ENCODE results near the gene ADH1A. TPM values are rescaled to one million over a fixed set of nuclear protein-coding genes. Genes with fewer than 3 reads are reported as not detected.
A peak's percentile ranks its signal among the peaks of the same experiment; 100 is the strongest.
"Not testable (repeated sequence)": the region's sequence is repeated elsewhere in the genome, so short reads cannot be mapped to it uniquely, and the experiment has no call there.

Gene ADH1A
- not detected for polyA plus RNA-seq

DNA sequence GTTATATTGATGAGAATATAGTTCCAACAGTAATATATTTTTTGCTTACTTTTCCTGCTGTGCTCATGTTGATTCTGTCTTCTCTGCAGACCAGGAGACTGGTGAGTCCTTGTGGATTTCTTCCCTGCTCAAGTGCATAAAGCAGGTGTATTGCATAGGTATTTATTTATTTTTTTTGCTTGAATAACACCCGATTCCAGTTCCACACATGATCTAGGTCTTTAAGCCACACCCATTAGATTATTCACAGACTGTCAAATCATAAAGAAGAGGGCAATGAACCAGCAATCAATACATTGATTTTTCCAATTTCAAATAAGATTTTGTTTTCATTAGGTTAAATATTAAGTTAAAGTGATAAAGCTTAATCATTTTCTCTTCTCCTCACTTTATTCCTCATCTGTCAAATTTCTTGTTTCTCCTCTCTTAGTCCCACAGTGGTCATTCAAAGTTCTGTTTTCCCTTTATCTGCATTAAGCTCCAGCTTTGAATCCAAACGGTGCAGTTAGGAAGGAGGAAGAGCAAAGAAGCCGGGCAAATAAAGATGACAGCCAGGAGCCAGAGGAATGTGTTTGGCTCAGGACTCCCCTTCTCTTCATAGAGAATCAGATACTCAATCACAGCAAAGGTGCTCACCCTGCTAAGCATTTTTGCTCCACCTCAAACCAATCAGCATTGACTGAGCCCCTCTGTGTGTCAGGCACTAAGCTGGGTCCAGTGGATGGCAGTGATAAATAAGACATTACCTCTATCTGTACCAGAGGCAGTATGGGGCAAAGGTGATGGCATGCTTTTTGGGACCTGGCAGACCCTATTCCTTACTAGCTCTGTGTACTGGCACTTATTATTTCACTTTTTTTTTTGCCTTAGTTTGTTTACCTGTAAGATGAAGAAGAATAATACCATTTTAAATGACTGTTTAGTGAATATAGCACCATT, at the start of gene ADH1A:
TSS of gene ADH1A (minus strand) at position 138 of the 939 bp plus-strand sequence. CDS start at position 67, 71 bp downstream.
- Mint-ChIP-seq H3K4me1 (no peaks in the 10 kb centered on the region), H3K4me3 (no peak within 1 kb of the TSS), H3K36me3 (peaks cover 0 to 7% (median 0%) of the 10 kb centered on the region in 3 donors), H3K27me3 (ENCODE audit: low read depth in 3 of 3) (peaks cover 0 to 2% (median 0%) of the 10 kb centered on the region in 3 donors), H3K9me3 (peaks cover 4 to 29% (median 21%) of the 10 kb centered on the region in 6 donors), H3K27ac (no peak within 1 kb of the TSS)
- no peak for DNase-seq

DNA sequence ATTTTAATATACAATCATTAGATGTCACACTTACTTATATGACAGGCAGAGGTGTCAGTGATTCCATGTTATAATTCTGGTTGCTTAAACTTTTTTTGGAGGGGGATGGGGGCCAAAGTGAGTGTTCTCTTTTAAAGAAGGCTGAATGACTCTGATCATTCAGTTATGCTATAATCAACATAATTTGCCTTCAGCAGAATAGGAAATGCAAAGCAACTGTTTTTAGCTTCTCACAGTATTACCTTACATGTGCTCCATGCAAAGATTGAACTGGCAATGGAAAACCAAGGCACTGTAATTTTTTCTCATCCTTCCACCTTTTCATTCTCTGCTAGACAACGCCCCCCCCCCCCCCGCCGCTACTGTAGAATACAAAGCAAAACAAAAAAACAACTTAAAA, 48.4 kb upstream of the ADH1A start:
- H3K36me3 Mint-ChIP-seq: no peaks in the 10 kb centered on the region
- H3K4me3 Mint-ChIP-seq: no peak overlapping the region

DNA sequence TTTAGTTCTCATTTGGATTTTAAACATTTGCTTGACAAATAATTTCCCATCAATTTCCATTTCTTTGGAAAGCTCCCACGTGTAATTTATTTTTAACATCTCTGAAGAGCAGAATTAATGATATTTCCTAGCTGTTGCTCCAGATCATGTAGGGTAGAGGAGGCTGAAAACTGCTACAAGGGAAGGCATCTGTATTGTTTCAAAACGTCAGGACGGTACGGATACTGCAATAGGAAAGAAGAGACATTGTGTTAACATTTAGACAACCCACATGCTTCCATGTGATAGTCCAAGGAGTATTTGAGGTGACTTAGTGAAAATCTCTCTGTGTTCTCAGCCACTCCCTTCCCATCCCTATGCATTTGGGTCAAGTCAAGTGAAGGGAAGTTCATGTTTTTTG, 45.8 kb upstream of the ADH1A start:
- Mint-ChIP-seq H3K27ac (no peak overlapping the region), H3K27me3 (ENCODE audit: low read depth in 3 of 3) (peaks cover 0 to 3% (median 2%) of the 10 kb centered on the region in 3 donors), H3K36me3 (no peaks in the 10 kb centered on the region), H3K4me1 (peaks cover 2 to 3% of the 10 kb centered on the region in 2 donors), H3K4me3 (no peak overlapping the region), H3K9me3 (no peaks in the 10 kb centered on the region)
- DNase-seq: no peak

More for the DNA sequence above, 48.4 kb upstream of the ADH1A start:
- Mint-ChIP-seq H3K4me1 (peaks cover 13 to 21% of the 10 kb centered on the region in 2 donors), H3K27ac (no peak overlapping the region), H3K27me3 (ENCODE audit: low read depth in 3 of 3) (peaks cover 0 to 3% (median 2%) of the 10 kb centered on the region in 3 donors), H3K9me3 (no peaks in the 10 kb centered on the region)
- DNase-seq: no peak

DNA sequence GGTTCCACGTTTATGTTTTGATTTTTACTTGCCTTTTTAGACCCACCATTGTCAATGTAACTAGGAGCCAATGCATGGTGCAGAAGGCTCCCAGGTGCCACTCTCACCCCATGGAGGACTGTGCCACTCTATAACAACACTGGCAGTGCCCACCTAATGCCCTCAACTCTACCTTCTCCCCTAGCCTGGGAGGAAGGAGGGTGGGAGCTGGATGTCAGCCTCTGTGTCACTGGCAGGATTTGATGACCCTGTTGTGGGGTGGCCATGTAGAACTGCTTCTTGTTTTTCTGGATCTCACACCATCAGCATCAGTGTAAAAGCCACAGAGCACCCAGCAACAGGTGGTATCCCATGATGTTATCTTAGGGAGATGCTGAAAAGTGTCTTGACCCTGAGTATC, 44.1 kb upstream of the ADH1A start:
- Mint-ChIP-seq H3K4me3 (no peak overlapping the region), H3K27me3 (ENCODE audit: low read depth in 3 of 3) (peaks cover 0 to 2% (median 0%) of the 10 kb centered on the region in 3 donors), H3K9me3 (peaks cover 0 to 1% (median 0%) of the 10 kb centered on the region in 6 donors), H3K4me1 (peaks cover 0 to 1% of the 10 kb centered on the region in 2 donors), H3K36me3 (no peaks in the 10 kb centered on the region), H3K27ac (no peak overlapping the region)
- peak in 2 of 3 donors; percentile 12 to 14 for DNase-seq

DNA sequence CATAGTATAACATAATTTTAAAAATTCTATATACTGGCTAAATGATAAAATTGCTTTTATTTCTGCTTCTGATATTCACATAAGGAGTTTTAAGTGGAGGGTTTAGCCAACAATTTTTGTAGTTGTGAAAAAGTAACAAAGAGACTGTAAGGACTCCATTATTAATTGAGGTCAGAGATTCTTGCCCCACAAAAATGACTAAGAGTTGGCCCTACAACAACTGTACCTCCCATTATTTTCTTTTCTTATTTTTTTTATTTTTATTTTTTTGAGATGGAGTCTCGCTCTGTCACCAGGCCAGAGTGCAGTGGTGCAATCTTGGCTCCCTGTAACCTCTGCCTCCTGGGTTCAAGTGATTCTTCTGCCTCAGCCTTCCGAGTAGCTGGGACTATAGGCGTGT, 39.9 kb upstream of the ADH1A start:
- H3K4me3 Mint-ChIP-seq: no peak overlapping the region
- no peak overlapping the region for H3K27ac Mint-ChIP-seq

DNA sequence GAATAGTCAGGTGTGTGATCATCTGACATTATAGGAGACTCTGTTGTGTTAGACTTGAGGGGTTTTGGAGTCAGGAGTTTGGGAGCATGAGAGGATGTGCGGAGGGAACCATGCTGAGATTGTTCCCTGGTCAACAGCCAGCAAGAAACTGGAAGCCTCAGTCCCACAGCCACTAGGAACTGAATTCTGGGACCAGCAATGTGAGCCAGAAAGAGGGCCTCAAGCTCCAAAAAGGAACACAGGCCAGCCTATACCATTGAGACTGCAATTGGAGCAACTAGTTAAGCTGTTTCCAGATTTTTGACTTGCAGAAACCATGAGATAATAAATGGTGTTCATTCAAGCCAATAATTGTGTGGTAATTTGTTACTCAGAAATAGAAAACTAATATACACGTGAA, 39.1 kb upstream of the ADH1A start:
- no peak overlapping the region for H3K27ac Mint-ChIP-seq
- no peak overlapping the region for H3K4me3 Mint-ChIP-seq

More for the DNA sequence above, 39.9 kb upstream of the ADH1A start:
- no peaks in the 10 kb centered on the region for H3K27me3 Mint-ChIP-seq (ENCODE audit: low read depth in 3 of 3)
- H3K4me1 Mint-ChIP-seq: peaks cover 0 to 1% of the 10 kb centered on the region in 2 donors
- H3K9me3 Mint-ChIP-seq: peaks cover 0 to 1% (median 0%) of the 10 kb centered on the region in 6 donors
- no peaks in the 10 kb centered on the region for H3K36me3 Mint-ChIP-seq
- DNase-seq: no peak

DNA sequence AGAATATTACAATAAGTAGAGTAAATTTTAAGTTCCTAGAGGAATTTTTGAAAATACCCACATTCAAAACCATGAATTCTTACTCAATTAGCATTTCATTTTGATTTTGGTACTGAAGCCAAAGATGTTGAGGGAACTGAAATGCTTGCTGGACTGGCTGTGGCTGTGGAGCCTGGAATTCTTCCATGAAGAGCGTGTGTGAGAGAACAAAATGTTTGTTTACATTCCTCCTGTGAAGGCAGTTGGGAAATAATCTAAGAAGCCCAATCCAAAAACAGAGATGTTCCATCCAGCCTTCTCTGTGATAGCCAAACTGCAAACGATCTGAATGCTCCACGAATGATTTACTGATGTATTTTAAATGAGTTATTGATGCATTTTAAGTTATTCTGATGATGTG, 34.2 kb upstream of the ADH1A start:
- Mint-ChIP-seq H3K4me3 (no peak overlapping the region), H3K9me3 (no peaks in the 10 kb centered on the region), H3K27ac (no peak overlapping the region), H3K4me1 (no peaks in the 10 kb centered on the region), H3K27me3 (ENCODE audit: low read depth in 3 of 3) (peaks cover 0 to 2% (median 2%) of the 10 kb centered on the region in 3 donors), H3K36me3 (no peaks in the 10 kb centered on the region)
- no peak for DNase-seq

More for the DNA sequence above, 39.1 kb upstream of the ADH1A start:
- Mint-ChIP-seq H3K4me1 (peaks cover 0 to 1% of the 10 kb centered on the region in 2 donors), H3K9me3 (peaks cover 0 to 1% (median 0%) of the 10 kb centered on the region in 6 donors), H3K27me3 (ENCODE audit: low read depth in 3 of 3) (no peaks in the 10 kb centered on the region), H3K36me3 (no peaks in the 10 kb centered on the region)
- DNase-seq: no peak

DNA sequence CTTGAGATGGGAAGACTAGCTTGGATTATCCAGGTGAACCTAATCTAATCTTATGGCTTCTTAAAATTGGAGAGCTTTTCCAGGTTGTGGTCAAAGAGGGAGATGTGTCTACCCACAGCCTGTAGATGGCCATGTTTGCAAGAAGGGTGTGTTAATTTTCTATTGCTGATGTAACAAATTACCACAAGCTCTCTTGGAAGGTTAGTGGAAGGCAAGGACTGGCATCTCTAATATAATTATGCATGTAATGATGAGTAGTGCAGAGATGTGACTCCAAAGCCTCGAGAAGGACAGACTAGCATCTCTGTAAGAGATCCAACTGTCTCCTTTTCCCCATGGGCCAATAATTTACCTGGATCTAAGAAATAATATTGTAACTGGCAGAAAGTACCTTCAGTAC, 33.6 kb upstream of the ADH1A start:
- no peaks in the 10 kb centered on the region for H3K36me3 Mint-ChIP-seq
- no peak overlapping the region for H3K27ac Mint-ChIP-seq
- DNase-seq: no peak
- H3K9me3 Mint-ChIP-seq: no peaks in the 10 kb centered on the region
- peaks cover 0 to 3% (median 2%) of the 10 kb centered on the region in 3 donors for H3K27me3 Mint-ChIP-seq (ENCODE audit: low read depth in 3 of 3)
- H3K4me3 Mint-ChIP-seq: no peak overlapping the region
- H3K4me1 Mint-ChIP-seq: no peaks in the 10 kb centered on the region

DNA sequence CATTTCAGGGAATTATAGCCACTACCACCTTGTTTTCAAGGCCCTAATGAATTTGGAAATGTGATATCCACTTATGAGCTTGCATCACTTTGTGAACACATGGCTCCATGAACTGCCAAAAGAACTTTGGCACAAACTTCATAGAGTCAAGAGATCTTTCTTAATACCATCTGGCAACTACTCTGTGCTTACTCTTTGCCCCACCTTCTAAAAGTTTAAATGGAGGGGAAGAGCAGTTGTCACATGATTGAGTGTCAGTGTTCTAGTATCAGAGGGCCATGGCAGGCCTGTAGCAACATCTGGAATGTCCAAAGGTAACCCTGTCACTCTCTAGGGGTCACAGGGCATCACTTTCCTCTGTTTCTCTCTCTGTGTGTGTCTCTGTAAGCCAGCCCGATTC, 33.0 kb upstream of the ADH1A start:
- no peak overlapping the region for H3K27ac Mint-ChIP-seq
- peaks cover 0 to 2% (median 0%) of the 10 kb centered on the region in 6 donors for H3K9me3 Mint-ChIP-seq
- no peaks in the 10 kb centered on the region for H3K4me1 Mint-ChIP-seq
- H3K36me3 Mint-ChIP-seq: no peaks in the 10 kb centered on the region
- no peak for DNase-seq
- peaks cover 2 to 3% (median 2%) of the 10 kb centered on the region in 3 donors for H3K27me3 Mint-ChIP-seq (ENCODE audit: low read depth in 3 of 3)
- H3K4me3 Mint-ChIP-seq: no peak overlapping the region

DNA sequence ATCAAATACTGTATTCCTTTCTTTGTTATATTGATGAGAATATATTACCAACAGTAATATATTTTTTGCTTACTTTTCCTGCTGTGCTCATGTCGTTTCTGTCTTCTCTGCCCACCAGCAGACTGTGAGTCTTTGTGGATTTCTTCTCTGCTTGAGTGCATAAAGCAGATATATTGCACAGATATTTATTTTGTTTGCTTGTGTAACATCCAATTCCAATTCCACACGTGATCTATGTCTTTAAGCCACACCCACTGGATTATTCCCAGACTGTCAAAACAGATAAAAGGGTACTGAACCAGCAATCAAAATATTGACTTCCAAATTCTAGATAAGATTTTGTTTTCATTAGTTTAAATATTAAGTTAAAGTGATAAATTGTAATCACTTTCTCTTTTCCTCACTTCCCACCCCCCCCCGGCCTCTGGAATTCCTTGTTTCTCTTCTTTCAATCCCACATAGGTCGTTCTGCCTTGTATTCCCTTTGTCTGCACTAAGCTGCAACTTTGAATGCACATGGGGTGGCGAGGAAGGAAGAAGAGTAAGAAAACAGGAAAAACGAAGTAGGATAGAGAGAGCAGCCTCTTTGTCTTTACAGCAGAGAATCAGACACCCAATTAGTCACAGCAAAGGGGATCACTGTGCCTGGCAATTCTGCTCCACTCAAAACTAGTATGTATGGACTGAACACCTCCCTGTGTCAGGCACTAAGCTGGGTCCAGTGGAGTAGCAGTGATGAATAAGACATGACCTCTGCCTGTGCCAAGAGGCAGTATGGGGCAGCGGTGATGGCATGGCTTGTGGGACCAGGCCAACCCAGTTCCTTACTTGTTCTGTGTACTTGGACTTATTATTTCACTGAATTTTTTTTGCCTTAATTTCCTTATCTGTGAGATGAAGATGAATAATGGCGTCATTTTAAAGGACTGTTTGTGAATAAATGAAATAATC, 30.7 kb upstream of the ADH1A start, which contains the start of gene ADH1B:
TSS of gene ADH1B (minus strand) at position 161 of the 951 bp plus-strand sequence. CDS start at position 91, 70 bp downstream.
- H3K27ac Mint-ChIP-seq: no peak within 1 kb of the TSS
- peaks cover 0 to 2% (median 0%) of the 10 kb centered on the region in 6 donors for H3K9me3 Mint-ChIP-seq
- peaks cover 2 to 3% (median 3%) of the 10 kb centered on the region in 3 donors for H3K27me3 Mint-ChIP-seq (ENCODE audit: low read depth in 3 of 3)
- H3K36me3 Mint-ChIP-seq: no peaks in the 10 kb centered on the region
- no peaks in the 10 kb centered on the region for H3K4me1 Mint-ChIP-seq
- DNase-seq: no peak
- no peak within 1 kb of the TSS for H3K4me3 Mint-ChIP-seq

DNA sequence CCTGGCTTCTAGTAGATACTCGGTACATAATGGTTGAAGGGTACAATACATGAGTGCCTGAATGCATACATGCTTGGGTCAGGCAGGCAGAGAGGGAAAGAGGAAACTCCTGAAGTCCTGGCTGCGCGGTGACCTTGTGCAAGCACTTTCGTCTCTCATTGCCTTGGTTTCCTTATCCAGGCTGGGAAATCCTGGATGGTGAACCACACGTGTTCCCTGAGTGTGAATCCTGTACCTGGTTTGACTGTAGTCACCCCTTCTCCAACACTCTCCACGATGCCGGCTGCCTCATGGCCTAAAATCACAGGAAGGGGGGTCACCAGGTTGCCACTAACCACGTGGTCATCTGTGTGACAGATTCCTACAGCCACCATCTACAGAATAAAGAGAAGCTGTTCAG, 27.0 kb upstream of the ADH1A start:
- H3K36me3 Mint-ChIP-seq, H3K4me3 Mint-ChIP-seq, DNase-seq: not testable (repeated sequence)

DNA sequence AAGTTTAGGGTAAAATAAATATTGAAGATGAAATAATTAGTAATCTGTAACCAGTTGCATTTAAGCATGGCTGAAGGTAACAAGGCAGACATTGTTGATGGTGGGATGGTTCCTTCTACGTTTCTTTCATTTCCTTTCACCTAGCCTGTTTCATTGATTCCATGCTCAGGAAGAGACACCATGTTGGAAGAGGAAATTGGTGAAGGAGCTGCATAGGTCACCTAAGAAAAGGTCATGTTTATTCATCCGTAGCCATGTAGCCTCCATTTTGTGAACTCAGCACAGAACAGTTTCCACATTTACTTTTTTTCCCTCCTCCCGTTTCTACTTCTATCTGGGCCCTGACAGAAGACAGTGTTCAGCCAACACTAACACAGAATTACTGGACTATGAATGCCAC, 26.6 kb upstream of the ADH1A start:
- Mint-ChIP-seq H3K4me3 (no peak overlapping the region), H3K4me1 (peaks cover 2 to 5% of the 10 kb centered on the region in 2 donors), H3K9me3 (peaks cover 0 to 2% (median 0%) of the 10 kb centered on the region in 6 donors), H3K36me3 (no peaks in the 10 kb centered on the region), H3K27me3 (ENCODE audit: low read depth in 3 of 3) (peaks cover 2 to 3% (median 3%) of the 10 kb centered on the region in 3 donors), H3K27ac (no peak overlapping the region)
- no peak for DNase-seq

More for the DNA sequence above, 27.0 kb upstream of the ADH1A start:
- not testable (repeated sequence) for H3K9me3 Mint-ChIP-seq; H3K27me3 Mint-ChIP-seq (ENCODE audit: low read depth in 3 of 3); H3K4me1 Mint-ChIP-seq; H3K27ac Mint-ChIP-seq

DNA sequence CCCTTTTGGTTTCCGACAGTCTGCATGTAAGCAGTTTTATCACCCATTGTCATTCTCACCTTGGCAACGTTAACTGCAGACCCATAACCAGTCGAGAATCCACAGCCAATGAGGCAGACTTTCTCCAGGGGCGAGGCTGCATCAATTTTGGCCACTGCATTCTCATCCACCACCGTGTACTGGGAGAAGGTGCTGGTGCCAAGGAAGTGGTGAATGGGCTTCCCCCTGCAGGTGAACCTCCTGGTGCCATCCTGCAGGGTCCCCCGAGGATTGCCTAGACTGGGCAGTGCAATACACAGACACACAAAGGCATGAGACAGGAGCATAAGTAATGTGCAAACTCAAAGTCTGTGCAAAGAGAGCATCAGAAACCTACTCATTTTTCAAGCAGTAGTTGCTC, 25.1 kb upstream of the ADH1A start:
- Mint-ChIP-seq H3K4me3 (no peak overlapping the region), H3K27me3 (ENCODE audit: low read depth in 3 of 3) (peaks cover 0 to 3% (median 3%) of the 10 kb centered on the region in 3 donors), H3K36me3 (no peaks in the 10 kb centered on the region), H3K9me3 (peaks cover 0 to 3% (median 0%) of the 10 kb centered on the region in 6 donors), H3K27ac (no peak overlapping the region), H3K4me1 (peaks cover 2 to 5% of the 10 kb centered on the region in 2 donors)
- DNase-seq: no peak

Measured in immature natural killer cell (primary cell).